OCI-LY3 (cell line): ENCODE measurements around the gene TCF25.

Source experiments
- EZH2phosphoT487 ChIP-seq: fragments of 200-600 bp; shearing (Covaris generic); IDR thresholded peaks from 2 replicates; pipeline ENCODE4 v1.6.1; 2018; ENCODE audit warnings: antibody characterized with exemption, mixed run types, low read depth
- TF ChIP-seq, protein P1 (sequence below): fragments of 200-600, 300-600 bp; sonication (generic); IDR thresholded peaks from 2 replicates; pipeline ENCODE4 v1.5.1; 2014; ENCODE audit warnings: antibody characterized with exemption, low read length, low read depth

DNA sequence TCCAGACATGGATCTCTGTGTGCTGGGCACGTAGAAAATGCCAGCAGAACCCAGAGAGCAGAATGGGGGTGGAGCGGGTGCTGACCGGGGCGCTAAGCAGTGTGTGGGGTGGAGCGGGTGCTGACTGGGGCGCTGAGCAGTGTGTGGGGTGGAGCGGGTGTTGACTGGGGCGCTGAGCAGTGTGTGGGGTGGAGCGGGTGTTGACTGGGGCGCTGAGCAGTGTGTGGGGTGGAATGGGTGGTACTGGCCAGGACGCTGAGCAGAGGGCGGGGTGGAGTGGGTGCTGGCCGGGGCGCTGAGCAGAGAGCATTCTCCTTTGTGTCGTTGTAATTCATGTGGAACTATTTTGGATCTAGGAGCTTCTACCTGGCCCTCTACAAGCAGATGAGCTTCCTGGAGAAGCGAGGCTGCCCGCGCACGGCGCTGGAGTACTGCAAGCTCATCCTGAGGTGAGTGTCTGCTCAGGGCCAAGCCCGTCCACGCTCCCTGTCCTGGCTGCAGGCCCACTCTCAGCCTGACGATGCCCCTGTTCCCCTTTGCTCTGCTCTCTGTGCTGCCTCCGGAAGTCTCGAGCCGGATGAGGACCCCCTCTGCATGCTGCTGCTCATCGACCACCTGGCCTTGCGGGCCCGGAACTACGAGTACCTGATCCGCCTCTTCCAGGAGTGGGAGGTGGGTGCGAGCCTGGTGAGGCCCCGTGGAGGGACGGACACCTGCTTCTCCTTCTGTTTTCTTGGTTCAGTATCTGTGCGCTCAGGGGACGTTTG, 25.0 kb downstream of the TCF25 start:
- TF ChIP-seq, protein P1, sequence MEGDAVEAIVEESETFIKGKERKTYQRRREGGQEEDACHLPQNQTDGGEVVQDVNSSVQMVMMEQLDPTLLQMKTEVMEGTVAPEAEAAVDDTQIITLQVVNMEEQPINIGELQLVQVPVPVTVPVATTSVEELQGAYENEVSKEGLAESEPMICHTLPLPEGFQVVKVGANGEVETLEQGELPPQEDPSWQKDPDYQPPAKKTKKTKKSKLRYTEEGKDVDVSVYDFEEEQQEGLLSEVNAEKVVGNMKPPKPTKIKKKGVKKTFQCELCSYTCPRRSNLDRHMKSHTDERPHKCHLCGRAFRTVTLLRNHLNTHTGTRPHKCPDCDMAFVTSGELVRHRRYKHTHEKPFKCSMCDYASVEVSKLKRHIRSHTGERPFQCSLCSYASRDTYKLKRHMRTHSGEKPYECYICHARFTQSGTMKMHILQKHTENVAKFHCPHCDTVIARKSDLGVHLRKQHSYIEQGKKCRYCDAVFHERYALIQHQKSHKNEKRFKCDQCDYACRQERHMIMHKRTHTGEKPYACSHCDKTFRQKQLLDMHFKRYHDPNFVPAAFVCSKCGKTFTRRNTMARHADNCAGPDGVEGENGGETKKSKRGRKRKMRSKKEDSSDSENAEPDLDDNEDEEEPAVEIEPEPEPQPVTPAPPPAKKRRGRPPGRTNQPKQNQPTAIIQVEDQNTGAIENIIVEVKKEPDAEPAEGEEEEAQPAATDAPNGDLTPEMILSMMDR: no peak
- no peak for TF ChIP-seq EZH2phosphoT487
